Midbrain (tissue), 1 donor: Measurements from ENCODE around the gene GNAI2.
A peak's percentile ranks its signal among the peaks of the same experiment; 100 is the strongest.
"Not testable (repeated sequence)": the region's sequence is repeated elsewhere in the genome, so short reads cannot be mapped to it uniquely, and the experiment has no call there.

Experiments used
- DNase-seq: peaks from one replicate; lab custom pipeline; 2025; lab: John Stamatoyannopoulos, UW

GNAI2 gene

DNA sequence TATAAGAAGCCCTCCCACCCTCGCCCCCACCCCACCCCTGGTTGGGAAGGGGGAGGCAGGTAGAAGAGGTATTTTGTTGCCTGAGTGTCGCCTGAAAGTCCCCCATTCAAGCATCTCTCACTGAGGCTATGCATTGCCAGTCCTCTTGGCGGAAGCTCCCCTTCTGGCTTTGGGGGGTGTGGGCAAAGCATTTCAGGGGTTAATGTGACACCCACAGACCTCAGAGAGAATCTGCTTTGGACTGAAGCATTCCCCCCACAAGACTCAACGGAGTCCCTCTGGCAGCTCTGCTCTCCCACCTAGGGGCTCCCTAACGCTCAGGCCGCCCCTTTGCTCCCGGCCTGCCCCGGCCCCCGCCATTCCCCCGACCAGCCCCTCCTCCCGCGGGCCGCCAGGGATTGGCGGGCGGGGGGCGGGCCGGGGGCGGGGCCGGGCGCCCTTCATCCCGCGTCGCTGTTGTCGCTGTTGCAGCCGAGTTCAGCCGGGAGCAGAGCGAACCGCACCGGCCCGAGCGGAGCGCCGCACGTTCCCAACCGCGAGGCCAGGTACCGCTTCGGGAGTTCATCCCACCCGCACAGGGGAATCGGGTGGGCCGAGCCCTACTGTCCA lies 31.1 kb upstream of the GNAI2 start, which contains the start of gene SLC38A3:
Gene SLC38A3, plus strand, starts transcription at position 468 of the 609 bp plus-strand sequence. CDS start 8,929 bp downstream, outside the sequence.
- DNase-seq, result peak; percentile 60

DNA sequence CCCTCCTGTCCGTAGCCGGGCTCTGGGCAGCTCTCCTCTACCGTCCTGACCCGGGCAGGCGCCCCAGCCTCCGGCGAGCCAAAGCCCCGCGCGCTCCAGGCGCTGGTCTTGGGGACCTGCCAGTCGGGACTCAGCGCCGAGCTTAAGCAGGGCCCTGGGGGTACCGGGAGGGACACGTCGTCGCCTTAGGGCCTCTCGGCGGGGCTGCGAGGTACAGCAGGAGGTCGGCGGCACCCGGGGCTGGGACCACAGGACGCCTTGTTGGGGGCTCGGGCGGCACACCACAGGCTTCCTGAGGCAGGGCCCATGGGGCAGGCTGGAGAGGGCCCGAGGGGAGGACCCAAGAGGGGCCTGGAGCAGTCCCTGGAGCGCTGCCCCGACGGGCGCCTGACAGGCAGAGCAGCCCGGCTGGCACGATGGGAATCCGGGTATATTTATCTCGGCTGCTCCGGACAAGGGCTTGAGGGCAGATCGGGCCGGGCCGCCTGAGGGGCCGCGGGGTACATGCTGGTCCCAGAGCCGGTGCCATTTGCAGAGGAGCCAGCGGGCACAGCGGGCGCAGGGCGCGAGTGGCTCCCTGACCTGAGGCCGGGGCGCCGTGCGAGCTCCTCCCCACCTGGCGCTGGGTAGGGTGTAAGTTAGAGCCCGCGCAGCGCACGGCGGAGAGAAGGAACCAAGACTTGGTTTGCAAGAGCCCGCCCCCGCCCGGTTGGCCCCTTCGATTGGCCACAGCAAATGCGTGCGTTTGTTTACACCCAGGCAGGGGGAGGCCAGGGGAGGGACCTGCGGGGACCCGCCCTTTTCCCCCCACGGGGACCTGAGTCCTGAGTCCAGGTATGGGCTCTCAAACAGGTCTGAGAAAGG lies 30.4 kb upstream of the GNAI2 start:
- DNase-seq, result peak; percentile 56

DNA sequence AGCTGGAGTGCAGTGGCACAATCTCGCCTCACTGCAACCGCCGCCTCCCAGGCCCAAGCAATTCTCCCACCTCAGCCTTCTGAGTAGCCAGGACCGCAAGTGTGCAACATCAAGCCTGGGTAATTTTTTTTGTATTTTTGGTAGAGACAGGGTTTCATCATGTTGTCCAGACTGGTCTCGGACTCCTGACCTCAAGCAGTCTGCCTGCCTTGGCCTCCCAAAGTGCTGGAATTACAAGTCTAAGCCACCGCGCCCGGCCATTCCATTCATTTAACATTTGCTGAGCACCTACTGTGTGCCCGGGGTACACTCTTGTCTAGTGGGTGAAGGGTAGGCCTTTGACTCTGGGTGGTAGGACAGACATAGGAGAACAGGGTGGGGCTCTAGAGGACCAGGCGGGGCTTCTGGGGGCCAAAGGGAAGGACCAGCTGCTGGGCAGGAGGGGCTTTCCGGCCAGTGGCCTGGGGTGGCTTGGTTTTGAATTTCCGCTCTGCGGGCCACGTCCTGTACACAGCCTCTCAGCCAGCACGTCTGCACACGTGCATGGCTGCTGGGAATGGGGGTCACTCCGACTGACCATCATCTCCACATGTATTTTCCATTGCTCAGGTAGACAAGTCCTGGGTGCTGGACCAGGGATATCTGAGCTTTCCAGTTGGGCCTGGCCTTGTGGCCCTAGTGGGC lies 28.5 kb upstream of the GNAI2 start:
- DNase-seq, result no peak

DNA sequence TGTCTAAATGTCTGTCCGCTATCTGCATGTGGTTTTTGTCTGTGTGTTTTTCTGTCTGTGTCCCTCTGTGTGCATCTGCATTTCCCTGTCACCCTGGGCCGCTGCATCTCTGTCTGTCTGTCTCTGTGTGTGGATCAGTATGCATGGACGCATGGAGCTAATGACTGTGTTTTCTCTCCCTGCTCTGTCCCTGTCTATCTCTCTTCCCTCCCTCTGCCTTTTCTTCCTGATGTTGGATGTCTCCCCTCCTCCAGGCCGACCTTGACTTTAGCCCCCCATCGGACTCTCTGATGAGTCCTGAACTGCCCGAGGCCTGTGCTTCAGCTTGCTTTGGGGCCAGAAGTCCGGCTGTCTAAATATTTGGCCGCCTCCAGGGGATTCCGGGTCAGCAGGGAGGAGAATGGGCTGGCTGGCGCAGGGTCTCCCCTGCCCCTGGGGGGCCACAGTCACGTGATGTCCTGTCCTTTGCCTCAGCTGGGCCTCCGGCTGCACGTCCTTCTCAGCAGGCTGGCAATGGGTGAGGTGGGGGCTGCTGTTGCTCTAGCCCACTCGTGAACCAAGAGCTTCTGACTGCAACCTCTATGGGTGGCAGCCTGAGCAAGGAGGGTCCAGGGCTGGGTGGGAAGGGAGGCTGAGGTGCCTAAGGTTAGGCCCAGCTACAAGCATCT lies 27.2 kb upstream of the GNAI2 start:
- no peak for DNase-seq

DNA sequence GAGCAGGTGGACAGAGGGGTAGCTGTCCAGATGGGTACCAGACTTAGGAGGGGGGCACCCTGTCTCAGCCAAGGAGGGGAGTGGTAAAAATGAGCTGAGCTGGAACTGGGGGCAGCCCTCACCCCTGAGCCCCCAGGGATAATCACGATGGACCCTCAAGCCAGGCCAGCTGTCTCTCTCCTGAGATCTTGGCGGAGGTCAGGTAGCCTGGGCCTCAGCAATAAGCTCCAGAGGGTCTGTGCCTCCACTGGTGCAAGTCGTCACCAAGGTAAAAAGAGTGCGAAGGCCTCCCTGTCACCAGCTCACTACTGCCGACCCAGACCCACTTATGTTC lies 25.9 kb upstream of the GNAI2 start:
- DNase-seq, result no peak

DNA sequence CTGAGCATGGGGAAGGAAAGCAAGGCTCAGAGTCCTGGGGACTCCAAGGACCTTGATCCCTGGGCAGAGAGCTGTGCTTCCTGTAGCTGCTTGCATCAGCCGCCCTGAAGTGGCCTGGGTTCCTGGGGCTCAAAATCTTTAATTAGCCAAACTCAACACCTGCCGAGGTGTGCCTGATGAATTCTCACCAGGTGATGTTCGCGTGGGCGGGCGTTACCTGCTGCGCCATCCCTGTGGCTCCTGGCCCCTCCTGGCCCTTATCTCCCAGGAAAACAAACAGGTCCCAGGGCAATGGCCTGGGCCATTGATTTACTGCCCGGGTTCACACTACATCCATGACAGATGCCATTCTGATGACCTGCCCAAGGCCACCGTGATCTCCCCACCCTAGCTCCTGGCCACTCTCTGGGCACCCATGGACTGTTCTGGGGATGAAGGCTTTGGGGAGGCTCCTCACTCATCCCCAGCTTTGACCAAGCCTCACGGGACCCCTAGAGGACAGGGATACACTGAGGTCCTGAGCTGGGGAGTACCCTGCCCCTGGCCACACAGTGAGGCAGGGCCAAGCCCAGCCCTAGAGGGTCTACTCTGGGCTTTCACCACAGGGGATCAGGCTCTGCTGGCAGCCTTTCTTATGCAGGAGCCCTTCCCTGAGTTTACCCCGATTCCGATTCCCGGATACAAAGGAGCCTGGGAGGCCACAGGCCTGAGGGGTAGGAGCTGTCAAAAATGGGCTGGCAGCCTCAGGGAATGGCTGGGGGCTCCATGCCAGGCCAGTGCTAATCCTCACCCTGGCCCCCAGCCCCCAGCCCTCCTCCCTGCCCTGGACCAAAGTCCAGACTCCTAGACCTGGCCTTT lies 25.3 kb upstream of the GNAI2 start:
- DNase-seq, result no peak

DNA sequence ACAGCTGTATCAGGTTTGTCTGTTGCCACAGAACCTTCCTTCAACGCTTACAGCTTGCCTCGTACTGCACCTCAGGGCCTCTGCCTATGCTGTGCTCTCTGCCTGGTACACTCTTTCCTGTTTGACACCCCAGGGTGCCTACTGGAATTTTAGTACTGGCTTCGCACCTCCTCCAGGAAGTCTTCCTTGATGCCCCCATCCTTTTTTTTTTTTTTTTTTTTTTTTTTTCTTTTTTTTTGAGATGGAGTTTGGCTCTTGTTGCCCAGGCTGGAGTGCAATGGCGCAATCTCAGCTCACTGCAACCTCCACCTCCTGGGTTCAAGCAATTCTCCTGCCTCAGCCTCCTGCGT lies 24.7 kb upstream of the GNAI2 start:
- DNase-seq, result not testable (repeated sequence)

DNA sequence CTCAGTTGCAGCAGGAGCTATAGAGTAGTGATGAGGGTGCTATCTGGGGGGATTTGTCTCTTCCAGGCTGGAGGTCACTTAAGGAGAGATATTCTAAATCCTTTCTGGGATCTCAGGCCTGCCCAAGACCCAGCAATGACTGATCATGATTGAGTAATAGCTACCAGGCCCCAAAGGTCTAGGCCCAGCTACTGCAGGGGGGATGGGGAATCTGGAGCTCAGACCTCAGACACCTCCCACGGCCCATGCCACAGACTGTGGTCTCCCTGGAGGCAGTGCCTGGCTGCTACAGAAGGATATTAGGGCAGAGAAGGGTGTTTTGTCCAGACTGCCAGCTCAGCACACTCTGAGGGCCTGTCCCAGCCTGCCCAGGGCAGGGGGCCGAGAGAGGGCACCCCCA lies 24.1 kb upstream of the GNAI2 start:
- DNase-seq, result no peak

DNA sequence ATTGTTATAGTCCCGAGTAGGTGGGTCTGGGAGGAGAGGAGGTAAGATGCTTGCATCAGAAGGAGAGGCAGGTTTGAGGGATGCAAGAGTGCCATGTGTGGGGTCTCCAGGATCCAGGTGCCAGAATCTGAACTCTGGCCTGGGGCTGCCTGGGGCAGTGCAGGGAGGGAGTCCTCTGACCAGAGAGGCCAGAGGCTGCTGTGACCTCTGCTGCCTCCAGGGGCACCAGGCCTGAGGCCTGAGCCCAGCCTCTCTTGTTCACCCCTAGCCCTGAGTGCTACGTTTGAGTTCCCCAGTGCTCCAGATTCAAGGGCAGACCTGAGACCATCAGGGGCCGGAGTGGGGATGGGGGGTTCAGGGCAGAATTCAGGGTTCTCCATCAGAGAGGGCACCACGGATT lies 23.5 kb upstream of the GNAI2 start:
- DNase-seq, result no peak

DNA sequence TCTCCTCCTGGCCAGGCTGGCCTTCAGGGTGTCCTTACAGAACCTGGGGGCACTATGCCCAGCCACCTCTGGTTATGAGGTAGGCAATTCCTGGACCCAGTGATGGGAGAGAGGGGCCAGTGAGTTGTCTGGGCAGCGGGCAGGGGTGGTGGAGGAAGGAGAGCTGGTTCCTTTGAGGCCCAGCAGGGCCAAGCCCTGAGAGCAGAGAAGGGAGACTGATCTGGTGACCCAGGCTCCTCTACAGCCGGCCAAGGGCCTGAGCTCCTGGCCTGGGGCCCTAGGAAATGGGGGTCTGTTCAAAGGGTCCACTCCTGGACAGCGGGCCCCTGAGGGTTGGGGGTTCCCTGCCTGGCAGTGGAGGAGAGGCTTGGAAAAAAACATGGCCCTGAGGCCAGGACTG lies 23.0 kb upstream of the GNAI2 start:
- DNase-seq, result no peak

DNA sequence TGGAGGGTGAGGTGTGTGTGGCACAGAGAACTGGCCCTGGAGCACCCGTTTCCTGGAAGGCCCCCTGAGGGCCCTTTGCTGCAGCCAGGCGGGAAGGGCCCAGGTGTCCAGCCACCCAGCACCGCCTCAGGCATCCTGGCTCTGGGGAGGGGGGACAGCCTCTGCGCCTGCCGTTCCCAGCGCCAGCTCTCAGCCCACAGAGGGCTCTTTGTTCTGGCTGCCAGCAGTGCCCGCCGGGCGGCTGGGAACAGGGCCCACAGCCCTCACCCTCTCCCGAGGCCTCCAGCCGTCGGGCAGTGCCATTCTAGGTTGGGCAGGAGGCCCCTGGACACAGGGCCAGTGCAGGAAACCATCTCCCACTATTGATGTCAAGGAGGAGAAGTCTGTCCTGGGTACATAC lies 22.6 kb upstream of the GNAI2 start:
- DNase-seq, result peak; percentile 94

DNA sequence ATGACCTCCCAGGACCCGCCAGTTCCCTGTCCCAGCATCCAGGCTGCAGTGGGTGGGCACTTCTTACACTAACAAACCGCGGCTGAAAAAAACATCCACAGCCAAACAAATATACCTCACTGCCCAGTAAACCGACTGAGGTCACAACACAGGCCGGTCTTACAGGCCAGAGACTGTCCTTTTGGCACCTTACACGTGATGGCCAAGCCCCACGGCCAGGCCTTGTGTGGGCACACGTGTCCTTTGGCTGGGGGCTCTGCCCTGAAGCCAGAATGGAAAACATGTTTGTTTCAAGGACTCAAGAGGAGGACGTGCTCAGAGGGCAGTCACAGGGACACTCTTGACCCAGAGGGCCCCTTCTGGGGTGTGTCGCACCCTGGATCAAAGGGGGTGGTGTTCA lies 21.2 kb upstream of the GNAI2 start:
- no peak for DNase-seq

DNA sequence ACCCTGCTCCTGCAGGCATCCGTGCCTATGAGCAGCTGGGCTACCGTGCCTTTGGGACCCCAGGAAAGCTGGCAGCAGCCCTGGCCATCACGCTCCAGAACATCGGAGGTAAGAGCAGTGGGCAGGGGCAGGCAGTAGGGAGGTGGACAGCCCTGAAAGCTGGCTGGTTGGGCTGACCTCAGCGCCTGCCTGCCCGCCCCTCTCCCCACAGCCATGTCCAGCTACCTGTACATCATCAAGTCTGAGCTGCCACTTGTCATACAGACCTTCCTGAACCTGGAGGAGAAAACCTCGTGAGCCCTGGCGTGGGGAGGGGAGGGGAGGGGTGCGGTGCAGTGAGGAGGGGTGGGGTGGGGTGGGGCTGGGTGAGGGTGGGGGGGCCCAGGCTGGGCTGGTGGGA lies 20.5 kb upstream of the GNAI2 start:
- DNase-seq, result no peak

DNA sequence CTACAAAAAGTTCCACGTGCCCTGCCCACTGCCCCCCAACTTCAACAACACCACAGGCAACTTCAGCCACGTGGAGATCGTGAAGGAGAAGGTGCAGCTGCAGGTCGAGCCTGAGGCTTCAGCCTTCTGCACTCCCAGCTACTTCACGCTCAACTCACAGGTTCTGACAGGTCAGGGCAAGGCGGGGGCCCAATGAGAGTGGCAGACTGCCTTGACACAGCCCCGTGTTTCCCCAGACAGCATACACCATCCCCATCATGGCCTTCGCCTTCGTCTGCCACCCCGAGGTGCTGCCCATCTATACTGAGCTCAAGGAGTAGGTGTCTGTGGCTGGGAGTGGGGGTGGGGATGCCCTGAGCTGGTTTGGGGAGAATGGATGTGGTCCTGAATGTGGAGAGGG lies 18.3 kb upstream of the GNAI2 start:
- no peak for DNase-seq

DNA sequence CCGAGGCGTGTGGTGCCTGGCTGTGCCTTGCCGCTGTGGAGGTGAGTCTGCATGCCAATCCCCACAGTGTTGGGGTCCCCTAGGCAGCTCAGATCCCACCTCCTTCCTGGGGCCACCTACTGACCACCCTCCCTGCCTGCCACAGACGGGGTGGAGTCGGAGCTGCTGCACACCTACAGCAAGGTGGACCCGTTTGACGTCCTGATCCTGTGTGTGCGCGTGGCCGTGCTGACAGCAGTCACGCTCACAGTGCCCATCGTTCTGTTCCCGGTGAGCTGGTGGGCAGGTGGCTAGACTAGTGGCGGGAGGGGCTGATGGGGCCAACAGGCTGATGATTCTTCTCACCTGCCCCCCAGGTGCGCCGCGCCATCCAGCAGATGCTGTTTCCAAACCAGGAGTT lies 17.6 kb upstream of the GNAI2 start:
- no peak for DNase-seq

DNA sequence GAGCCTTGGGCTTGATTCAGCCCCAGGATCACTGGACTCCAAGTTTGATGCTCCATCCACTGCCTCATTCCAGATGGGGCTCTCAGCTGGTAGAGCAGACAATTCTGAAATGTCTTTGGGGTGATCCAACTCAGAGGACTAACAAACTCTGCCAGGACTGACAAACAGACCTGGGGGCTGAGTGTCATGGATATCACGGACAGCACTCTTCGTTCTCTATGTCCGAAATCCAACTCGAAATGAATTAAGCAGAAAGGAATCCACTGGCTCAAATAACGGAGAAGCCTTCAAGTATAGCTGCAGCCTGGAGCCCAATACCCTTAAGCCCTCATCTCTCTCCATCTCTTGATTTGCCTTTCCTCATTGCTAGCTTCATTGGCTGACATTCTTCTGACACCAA lies 16.7 kb upstream of the GNAI2 start:
- no peak for DNase-seq

DNA sequence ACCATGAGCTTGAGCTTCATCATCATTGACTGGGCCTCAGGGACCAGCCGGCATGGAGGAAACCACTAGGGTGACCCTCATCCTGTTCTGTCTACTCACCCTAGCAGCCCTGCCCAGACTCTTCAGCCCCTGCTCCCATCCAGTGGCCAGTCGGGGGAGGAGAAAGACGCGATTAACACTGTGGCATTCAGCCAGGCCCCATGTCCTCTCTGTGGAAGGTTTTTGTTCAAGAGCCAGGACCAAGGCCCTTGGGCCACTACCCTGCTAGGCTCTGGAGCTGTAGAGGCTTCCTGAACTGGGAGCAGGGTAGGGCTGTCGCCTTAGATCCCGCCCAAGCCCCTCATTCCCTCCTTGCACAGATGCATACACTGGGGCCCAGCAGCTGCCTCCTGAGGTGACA lies 15.9 kb upstream of the GNAI2 start:
- DNase-seq, result no peak

DNA sequence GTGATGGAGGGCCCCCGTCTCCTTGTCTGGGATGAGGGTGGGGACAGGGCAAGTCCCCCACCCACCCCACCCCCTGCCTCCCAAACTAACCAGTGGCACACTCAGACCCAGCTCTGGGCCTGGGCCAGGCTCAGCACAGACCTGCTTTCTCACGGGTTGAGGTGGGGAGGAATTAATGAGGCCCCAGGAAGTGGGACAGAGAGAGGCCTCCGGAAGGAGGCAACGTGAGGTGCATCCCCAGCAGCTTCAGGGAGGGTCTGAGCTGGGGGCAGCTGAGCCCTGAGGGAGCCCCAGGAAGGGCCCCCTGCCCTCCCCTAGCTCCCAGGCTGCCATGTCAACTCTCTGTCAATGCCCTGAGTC lies 15.0 kb upstream of the GNAI2 start:
- DNase-seq, result no peak

DNA sequence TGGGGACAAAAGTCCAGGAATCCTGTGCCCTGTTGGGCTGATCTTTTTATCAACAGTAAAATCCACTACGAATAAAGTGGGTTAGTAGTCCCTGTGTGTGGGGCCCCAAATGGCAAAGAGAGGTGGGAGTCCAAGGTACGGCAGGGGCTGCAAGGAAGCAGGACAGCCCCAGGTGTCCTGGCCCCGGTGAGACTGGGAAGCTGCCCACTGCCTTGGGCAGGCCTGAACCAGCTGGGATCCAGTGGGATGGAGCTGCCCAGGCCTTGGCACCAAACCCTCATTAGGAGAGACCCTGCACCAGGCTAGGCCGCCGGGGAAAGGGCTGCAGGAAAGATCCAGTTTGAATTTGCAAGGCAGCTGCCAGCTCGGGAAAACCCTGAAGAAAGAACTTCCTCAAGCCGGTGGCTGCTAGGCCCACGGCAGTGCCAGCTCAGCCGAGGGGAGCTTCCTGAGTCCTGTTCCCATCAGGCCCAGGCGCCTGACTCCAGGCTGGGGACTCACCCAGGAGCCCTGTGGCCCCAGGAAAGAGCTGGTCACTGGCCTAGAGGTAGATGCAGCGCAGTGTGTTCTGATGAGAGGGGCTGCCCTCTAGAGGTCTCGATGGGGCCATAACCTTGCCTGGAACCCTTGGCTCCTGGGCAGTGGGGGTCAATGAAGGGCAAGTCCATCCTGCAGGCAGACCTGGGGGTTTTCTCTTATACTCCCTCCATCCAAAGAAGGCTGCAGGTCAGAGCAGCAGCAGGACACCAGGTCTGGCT lies 14.4 kb upstream of the GNAI2 start:
- DNase-seq, result peak; percentile 62

DNA sequence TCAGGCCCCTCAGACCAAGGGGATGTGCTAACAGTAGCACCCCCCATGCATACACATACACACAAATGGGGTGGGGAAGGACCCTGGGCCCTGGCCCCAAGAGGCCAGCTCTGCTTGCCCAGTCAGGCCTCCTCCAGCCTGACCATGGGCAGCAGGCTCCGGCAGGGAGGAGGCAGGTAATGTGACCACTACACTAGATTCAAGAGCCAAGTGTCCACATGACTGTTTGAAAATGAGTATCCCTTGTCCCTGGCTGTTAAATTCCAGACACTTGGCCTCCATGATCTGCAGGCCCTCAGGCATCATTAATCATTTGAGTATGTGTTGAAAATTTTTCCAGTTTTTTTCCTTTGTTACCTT lies 13.9 kb upstream of the GNAI2 start:
- DNase-seq, result no peak

DNA sequence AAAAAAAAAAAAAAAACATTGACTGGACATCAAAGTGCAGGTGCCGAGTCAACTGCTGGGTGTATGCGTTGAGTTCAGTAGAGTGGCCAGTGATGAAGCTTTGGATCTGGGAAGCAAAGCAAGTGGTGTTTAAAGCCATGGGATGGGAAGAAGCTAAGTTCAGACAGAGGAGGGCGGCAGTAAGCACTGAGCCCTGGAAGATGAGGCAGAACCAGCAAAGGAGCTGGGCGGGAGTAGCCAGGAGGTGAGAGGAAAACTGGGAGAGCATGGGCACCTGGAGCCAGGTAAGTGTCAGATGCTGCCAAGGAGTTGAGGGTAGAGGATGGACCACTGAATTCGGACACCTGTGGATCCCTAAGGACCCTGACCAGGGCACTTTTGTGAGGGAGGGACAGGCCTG lies 11.4 kb upstream of the GNAI2 start:
- no peak for DNase-seq
